ENCODE measurements around the gene BMAL2.

Gene BMAL2

GRCh38 chr12:27332714-27333402 lies at the start of gene BMAL2:
Gene BMAL2 (plus strand): TSS chr12:27332836. CDS start chr12:27333073, 237 bp downstream.
- no peak for DNase-seq (ENCODE audit: low read depth in 2 of 2)

- DNase-seq (ENCODE audit: low read depth in 2 of 2): no peak
Observed at GRCh38 chr12:27284021-27284420, 48.6 kb upstream of the BMAL2 start.

DNA sequence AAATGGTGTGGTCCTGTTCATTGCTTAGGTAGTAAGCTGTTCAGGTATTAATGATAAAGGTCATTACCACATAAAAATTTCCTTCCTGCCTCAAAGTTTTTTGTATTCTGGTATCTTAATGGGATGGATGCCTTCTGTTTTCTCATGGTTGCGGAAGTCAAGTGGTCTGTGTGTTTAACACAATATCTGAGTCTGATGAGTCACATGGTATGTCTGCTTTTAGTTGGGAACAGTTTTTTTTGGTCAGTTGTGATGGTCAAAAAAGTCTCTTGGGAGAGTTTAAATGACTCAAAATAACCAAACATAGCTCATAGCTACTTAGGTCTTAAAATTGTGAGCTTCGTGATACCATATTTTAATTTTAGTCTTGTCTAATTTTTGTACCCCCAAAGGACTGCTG lies 47.9 kb upstream of the BMAL2 start:
- DNase-seq (ENCODE audit: low read depth in 2 of 2): no peak

DNA sequence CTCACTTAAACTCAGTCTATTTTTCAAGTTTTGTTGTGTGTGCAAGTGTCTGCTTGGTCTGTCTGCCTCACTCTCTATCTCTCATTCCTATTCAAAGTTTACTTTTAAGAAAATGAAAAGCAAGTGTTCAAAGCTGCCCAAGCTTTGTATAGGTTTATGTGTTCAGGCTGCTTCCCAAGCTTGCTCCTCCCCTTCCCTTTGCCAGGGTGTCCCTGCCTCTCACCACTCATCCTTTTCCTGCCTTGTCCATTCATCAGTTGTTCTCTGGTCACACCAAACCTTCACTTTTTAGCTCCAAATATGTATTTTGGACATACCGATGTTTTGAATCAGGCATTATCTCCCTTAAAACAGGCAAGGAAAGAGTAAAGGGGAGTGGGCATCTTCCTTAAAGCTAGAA lies 47.2 kb upstream of the BMAL2 start:
- no peak for DNase-seq (ENCODE audit: low read depth in 2 of 2)

DNA sequence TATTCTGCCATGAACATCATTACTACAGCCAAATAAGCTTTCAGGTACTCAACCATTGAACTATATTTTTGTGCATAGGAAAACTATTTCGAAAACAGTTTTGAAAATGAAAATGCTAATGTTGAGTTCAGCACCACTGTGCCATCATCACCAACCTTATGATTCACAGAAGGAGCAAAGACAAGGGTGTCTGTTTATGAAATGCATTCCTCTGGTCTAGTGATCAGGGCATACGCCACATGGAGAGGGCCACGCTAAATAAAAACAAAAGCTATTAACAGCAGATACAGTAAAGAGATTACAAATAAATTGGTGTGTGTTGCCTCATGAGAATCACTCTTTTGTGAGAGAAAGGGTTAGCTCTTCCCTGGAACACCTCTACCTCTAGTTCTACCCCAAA lies 43.2 kb upstream of the BMAL2 start:
- DNase-seq (ENCODE audit: low read depth in 2 of 2): no peak

GRCh38 chr12:27290501-27291168 lies 42.0 kb upstream of the BMAL2 start:
- no peak for DNase-seq (ENCODE audit: low read depth in 2 of 2)

- no peak for DNase-seq (ENCODE audit: low read depth in 2 of 2)
Observed at GRCh38 chr12:27291862-27292261, 40.8 kb upstream of the BMAL2 start.

GRCh38 chr12:27292718-27293117 lies 39.9 kb upstream of the BMAL2 start:
- no peak for DNase-seq (ENCODE audit: low read depth in 2 of 2)

DNA sequence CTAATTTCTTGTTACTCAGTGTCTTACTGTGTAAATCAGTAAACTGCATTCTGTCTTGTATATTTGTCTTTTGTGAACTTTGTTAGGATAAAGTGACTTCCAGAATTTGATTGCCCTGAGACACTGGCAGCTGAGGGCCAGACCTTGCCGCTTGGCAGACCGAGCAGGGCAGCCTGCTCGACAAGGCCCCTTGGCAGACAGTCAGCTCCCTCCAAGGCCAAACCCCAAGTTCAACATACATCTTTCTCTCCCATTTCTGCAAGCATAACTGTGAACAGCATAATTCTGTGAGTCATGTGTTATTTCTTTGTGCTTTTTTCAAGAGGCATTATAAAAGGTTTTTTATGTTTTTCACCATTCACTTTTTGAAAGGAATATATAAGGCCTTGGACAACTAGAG lies 39.2 kb upstream of the BMAL2 start:
- no peak for DNase-seq (ENCODE audit: low read depth in 2 of 2)

- no peak for DNase-seq (ENCODE audit: low read depth in 2 of 2)
Observed at GRCh38 chr12:27296674-27297073, 36.0 kb upstream of the BMAL2 start.

- no peak for DNase-seq (ENCODE audit: low read depth in 2 of 2)
Observed at GRCh38 chr12:27297566-27297965, 35.1 kb upstream of the BMAL2 start.

DNA sequence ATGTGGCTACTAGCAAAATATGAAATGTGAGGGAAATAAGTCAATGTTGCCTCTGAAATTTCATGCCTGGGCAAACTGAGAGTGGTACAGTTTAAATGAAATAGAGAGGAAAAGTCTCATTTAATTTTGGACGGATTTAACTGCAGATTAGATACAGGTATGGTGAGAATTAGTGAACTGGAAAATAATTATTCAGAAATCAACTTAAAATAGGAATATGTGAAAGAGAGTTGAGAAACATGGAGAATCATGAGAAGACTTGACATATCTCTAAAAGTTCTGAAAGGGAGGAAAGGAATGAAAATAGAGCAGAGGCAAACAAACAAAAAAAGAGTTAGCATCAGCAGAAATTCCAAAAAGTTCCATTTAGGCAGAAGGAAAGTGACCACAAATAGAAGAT lies 33.5 kb upstream of the BMAL2 start:
- no peak for DNase-seq (ENCODE audit: low read depth in 2 of 2)

GRCh38 chr12:27300226-27300625 lies 32.4 kb upstream of the BMAL2 start:
- no peak for DNase-seq (ENCODE audit: low read depth in 2 of 2)

GRCh38 chr12:27303139-27304111 lies 29.2 kb upstream of the BMAL2 start:
- no peak for DNase-seq (ENCODE audit: low read depth in 2 of 2)

GRCh38 chr12:27304856-27305255 lies 27.8 kb upstream of the BMAL2 start:
- no peak for DNase-seq (ENCODE audit: low read depth in 2 of 2)

DNA sequence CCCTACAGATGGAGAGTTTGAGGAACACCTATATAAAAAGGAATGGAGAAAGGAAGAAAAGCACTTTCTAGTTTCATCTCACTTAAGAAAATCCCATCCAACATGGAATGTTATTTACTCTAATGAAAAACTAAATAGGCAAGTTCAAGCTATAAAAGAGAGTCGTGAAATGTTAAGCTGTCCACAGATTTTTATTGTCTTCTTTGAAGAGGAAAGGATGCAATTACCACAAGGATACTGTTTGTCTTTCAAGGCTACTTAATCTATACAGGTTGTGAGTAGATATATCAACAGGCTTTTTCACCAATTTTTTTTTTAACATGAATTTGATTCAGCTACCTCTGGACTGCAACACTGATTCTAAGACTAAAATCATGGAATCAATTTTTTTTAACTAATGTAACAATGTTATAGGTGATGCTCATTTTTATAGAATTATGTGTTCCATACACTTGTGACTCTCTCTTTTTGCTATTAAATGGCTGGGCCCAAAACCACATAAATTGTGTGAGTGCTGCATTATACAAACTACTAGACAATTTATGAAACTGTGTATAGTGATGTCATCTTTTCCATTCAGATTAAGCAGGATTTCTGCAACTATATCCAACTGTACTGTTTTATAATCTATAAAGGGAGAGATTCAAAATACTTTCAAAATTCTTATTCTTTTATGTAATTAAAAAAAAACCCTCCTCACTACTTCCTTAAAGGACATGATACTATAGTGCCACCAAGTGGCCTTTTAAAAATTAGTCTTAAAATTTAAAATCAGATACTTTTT lies 26.8 kb upstream of the BMAL2 start:
- DNase-seq (ENCODE audit: low read depth in 2 of 2): no peak

DNA sequence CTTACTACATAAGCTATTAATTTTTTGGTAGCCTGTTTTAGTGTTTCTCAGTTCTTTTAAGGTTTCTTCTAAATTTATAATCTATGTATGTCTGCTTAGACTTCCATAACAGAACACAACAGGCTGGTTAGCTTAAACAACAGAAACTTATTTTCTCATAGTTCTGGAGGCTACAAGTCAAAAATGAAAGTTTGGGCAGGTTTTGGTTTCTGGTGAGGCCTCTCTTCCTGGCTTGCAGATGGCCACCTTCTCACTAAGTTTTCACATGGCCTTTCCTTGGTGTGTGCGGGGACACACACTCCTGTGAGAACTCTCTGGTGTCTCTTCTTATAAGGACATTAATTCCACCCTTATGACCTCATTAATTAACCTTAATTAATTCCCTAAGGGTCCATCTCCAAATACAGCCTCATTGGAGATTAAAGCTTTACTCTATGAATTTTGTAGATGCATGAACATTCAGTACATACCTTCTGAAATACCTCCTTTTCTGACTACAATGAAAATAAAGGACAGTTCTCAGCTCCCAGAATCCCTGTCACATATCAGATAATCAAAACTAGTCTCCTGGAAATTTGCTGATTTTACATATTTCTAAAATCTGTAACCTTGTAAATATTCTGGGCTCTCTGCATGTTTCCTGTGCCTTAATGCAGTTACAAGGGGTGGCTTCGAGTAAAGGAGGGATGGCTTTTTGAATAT lies 23.2 kb upstream of the BMAL2 start:
- DNase-seq (ENCODE audit: low read depth in 2 of 2): no peak

DNA sequence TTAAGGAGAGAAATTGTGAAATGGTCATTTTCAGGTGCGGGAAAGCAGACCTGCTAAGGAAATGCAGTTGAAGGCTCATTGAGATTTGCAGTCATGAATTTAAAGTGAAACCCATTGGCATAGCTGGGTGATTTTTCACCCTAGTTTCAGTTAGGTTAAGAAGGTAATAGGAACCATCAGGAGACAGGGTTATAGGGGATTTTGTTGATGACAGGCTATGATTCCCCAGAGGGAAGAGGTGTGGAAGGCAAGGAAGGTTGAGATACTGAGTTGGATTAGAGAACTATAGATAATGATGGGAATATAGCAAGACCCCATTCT lies 22.7 kb upstream of the BMAL2 start:
- DNase-seq (ENCODE audit: low read depth in 2 of 2): no peak

DNA sequence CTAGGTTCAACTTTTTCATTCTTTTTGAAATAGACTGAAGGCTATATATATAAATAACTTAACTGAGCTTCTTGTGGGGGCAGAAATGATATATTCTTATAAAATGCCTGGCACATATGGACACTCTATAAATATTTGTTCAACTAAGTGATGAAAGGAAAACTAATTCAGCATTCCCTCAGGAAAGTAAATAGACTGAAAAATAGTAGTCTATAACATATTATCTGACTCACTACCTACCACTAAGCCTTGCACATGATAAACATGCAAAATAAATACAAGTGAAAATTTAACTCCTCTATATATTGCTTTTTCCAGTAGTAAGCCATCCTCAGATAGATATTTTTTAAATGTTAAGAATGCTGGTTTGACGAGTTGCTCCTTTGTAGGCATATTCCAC lies 15.7 kb upstream of the BMAL2 start:
- no peak for DNase-seq (ENCODE audit: low read depth in 2 of 2)

GRCh38 chr12:27319409-27319808 lies 13.2 kb upstream of the BMAL2 start:
- no peak for DNase-seq (ENCODE audit: low read depth in 2 of 2)

- DNase-seq (ENCODE audit: low read depth in 2 of 2): no peak
Observed at GRCh38 chr12:27319848-27320247, 12.8 kb upstream of the BMAL2 start.

Measured in stimulated activated CD8-positive, alpha-beta memory T cell treated with anti-CD3 and anti-CD28 coated beads, Interleukin-2, amount 100 ng/mL, for 1 hour (primary cell).